Neural crest cell (in vitro differentiated cells): ENCODE measurements around the gene PPIL3. TPM values are rescaled to one million over a fixed set of nuclear protein-coding genes. Genes with fewer than 3 reads are reported as not detected.

Source experiments
- DNase-seq: peaks from one replicate; pipeline ENCODE4 v3.0.0; 2021; ENCODE audit warnings: low read depth, mixed read lengths, low spot score
- H3K27ac Mint-ChIP-seq: one replicate; pipeline ENCODE4 v1.8.0; 2021; ENCODE audit warnings: mild to moderate bottlenecking, mixed read lengths; ENCODE audit not compliant: unreplicated experiment
- H3K27me3 Mint-ChIP-seq: 2 replicates; pipeline ENCODE4 v1.8.0; 2021; ENCODE audit warnings: low read depth, mild to moderate bottlenecking, mixed read lengths
- H3K36me3 Mint-ChIP-seq: 2 replicates; pipeline ENCODE4 v1.8.0; 2021; ENCODE audit warnings: low read depth, mild to moderate bottlenecking, mixed read lengths
- H3K4me1 Mint-ChIP-seq: 2 replicates; pipeline ENCODE4 v1.8.0; 2021; ENCODE audit warnings: mixed read lengths
- H3K4me3 Mint-ChIP-seq: one replicate; pipeline ENCODE4 v1.8.0; 2021; ENCODE audit warnings: mild to moderate bottlenecking, mixed read lengths
- H3K9me3 Mint-ChIP-seq: 2 replicates; pipeline ENCODE4 v1.8.0; 2021; ENCODE audit warnings: mixed read lengths
- total RNA-seq: library from RNA; stranded (reverse); gene quantifications from 2 replicates; pipeline ENCODE4 v1.2.1, GENCODE V29; 2021
- TF ChIP-seq, protein P1 (sequence below): fragments of 200-600 bp; sonication (generic); conservative IDR thresholded peaks from 2 replicates; pipeline ENCODE4 v1.5.0; 2021; ENCODE audit warnings: antibody characterized with exemption, mild to moderate bottlenecking

Gene PPIL3
- total RNA-seq, 1 donor from 2014 or later, result 59.7 TPM

GRCh38 chr2:200864176-200865034 is 24.5 kb downstream of the PPIL3 start, which contains the start of gene CLK1:
TSS of gene CLK1 (minus strand) at chr2:200864658. CDS start at chr2:200861862, 2,796 bp downstream.
- H3K27me3 Mint-ChIP-seq, result no peaks in the 10 kb centered on the region
- H3K9me3 Mint-ChIP-seq, result no peaks in the 10 kb centered on the region
- H3K4me1 Mint-ChIP-seq, result peaks cover 33% of the 10 kb centered on the region
- TF ChIP-seq, protein P1, sequence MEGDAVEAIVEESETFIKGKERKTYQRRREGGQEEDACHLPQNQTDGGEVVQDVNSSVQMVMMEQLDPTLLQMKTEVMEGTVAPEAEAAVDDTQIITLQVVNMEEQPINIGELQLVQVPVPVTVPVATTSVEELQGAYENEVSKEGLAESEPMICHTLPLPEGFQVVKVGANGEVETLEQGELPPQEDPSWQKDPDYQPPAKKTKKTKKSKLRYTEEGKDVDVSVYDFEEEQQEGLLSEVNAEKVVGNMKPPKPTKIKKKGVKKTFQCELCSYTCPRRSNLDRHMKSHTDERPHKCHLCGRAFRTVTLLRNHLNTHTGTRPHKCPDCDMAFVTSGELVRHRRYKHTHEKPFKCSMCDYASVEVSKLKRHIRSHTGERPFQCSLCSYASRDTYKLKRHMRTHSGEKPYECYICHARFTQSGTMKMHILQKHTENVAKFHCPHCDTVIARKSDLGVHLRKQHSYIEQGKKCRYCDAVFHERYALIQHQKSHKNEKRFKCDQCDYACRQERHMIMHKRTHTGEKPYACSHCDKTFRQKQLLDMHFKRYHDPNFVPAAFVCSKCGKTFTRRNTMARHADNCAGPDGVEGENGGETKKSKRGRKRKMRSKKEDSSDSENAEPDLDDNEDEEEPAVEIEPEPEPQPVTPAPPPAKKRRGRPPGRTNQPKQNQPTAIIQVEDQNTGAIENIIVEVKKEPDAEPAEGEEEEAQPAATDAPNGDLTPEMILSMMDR, result no peak
- H3K4me3 Mint-ChIP-seq, result peak within 1 kb of the TSS; percentile 100
- peaks cover 22% of the 10 kb centered on the region for H3K36me3 Mint-ChIP-seq
- peak; percentile 81 for DNase-seq
- peak within 1 kb of the TSS; percentile 100 for H3K27ac Mint-ChIP-seq

GRCh38 chr2:200863782-200864175 is 25.1 kb downstream of the PPIL3 start:
- Mint-ChIP-seq H3K27ac (peak overlapping the region; percentile 100), H3K4me1 (peaks cover 33% of the 10 kb centered on the region), H3K9me3 (no peaks in the 10 kb centered on the region), H3K36me3 (peaks cover 22% of the 10 kb centered on the region), H3K4me3 (peak overlapping the region; percentile 100), H3K27me3 (no peaks in the 10 kb centered on the region)
- TF ChIP-seq, protein P1, result no peak
- no peak for DNase-seq

- no peaks in the 10 kb centered on the region for H3K27me3 Mint-ChIP-seq
- DNase-seq, result no peak
Observed at GRCh38 chr2:200862532-200863000, 26.3 kb downstream of the PPIL3 start.

DNA sequence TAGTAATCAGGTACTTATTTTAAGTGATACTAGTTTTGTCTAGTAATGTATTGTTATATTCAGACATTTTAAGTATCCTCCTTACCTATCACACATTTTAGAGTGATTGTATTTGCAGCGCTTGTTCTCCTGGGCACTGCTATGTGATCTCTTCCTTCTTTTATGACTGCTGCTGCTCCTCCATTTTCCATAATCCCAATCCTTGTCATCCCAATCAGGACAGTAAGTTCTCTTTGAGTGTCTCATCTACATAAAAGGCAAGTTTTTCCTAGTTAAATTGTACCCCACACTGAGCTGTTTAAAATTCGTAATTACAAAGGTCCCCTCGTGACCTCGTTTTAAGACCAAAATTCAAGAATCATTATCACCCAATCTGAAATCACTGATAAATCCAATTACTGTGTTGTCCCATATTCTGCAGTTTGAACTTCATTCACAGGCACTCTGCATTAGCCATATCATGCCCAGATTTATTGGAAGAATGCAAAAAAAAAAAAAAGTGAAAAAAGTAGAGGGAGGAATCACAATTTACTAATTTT is 27.2 kb downstream of the PPIL3 start:
- TF ChIP-seq, protein P1, result no peak
- Mint-ChIP-seq H3K4me3 (peak overlapping the region; percentile 100), H3K27me3 (no peaks in the 10 kb centered on the region), H3K9me3 (no peaks in the 10 kb centered on the region), H3K4me1 (peaks cover 33% of the 10 kb centered on the region), H3K27ac (peak overlapping the region; percentile 1), H3K36me3 (peaks cover 27% of the 10 kb centered on the region)
- DNase-seq, result no peak

More at GRCh38 chr2:200862532-200863000, 26.3 kb downstream of the PPIL3 start:
- Mint-ChIP-seq H3K4me3 (peak overlapping the region; percentile 100), H3K9me3 (no peaks in the 10 kb centered on the region), H3K36me3 (peaks cover 27% of the 10 kb centered on the region), H3K4me1 (peaks cover 33% of the 10 kb centered on the region), H3K27ac (peak overlapping the region; percentile 96)
- TF ChIP-seq, protein P1, result no peak

DNA sequence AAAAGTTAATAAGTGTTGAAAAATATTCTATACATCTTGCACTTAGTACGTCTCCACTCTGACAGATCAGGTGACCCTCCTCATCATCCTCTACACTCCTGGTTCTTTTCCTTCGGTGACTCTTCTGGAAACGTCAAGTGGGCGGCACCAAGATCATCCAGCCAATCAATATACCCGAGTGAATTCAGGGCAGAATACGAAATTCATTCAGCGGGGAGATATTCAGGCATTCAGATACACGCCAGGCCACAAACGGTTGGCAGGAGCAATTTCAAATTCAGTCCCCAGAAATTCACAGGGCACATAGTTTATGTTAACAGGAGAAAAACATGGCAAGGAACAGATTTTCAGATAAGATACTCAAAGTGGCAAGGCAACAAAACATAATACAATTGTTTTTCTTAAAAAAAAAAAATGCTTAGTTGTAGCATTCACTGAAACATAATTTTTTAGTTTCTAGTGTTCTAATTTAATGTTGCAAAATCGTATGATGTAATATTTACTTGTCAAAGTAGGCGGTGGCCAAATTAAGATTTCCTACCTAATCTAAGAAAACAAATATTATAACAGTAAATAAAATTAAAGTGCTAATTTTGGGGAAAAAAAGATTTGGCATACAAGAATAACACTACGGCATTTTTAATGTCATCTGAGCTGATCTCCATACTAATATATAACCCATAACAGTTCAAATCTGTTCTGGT is 28.6 kb downstream of the PPIL3 start:
- DNase-seq, result no peak
- H3K4me3 Mint-ChIP-seq, result peak overlapping the region; percentile 74
- peaks cover 32% of the 10 kb centered on the region for H3K36me3 Mint-ChIP-seq
- no peaks in the 10 kb centered on the region for H3K9me3 Mint-ChIP-seq
- TF ChIP-seq, protein P1, result no peak
- no peak overlapping the region for H3K27ac Mint-ChIP-seq
- no peaks in the 10 kb centered on the region for H3K27me3 Mint-ChIP-seq
- peaks cover 32% of the 10 kb centered on the region for H3K4me1 Mint-ChIP-seq
